CD4-positive, alpha-beta T cell treated with Interleukin-6 at 100 ng/mL for 8 hours (primary cell): ENCODE results near the gene OCRL.

Experiments used
- DNase-seq: peaks from one replicate; pipeline ENCODE4 v3.0.0-alpha.2; 2020; ENCODE audit warnings: mixed read lengths, low spot score

The OCRL gene

GRCh38 chrX:129540068-129540653 lies at the start of gene OCRL:
Gene OCRL, plus strand, starts transcription at chrX:129540259. Its CDS starts 181 bp downstream, at chrX:129540440.
- DNase-seq, result peak; percentile 29

GRCh38 chrX:129490330-129490729 lies 49.7 kb upstream of the OCRL start:
- no peak for DNase-seq

GRCh38 chrX:129493643-129494042 lies 46.4 kb upstream of the OCRL start:
- DNase-seq, result no peak

DNA sequence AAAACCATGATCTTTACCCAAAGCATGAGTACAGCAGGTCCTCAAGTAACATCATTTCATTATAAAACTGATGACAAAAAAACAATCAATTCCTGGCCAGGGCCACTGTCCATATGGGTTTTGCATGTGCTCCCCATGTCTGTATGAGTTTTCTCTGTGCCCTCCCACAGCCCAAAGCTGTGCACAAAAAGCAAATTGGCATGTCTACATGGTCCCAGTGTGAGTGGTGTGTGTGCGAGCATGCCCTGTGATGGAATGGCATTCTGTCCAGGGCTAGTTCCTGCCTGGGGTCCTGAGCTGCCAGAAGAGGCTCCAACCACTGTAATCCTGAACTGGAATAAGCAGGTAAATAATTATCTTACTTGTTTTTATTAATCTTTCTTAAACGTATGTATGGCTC lies 45.2 kb upstream of the OCRL start:
- no peak for DNase-seq

- no peak for DNase-seq
These were observed 44.2 kb upstream of the OCRL start for GRCh38 chrX:129495900-129496299.

- DNase-seq, result no peak
These were observed 43.4 kb upstream of the OCRL start for GRCh38 chrX:129496625-129497024.

- no peak for DNase-seq
These were observed 42.8 kb upstream of the OCRL start for GRCh38 chrX:129497146-129497843.

GRCh38 chrX:129510331-129510730 lies 29.7 kb upstream of the OCRL start:
- DNase-seq, result no peak

GRCh38 chrX:129511689-129512088 lies 28.4 kb upstream of the OCRL start:
- no peak for DNase-seq

DNA sequence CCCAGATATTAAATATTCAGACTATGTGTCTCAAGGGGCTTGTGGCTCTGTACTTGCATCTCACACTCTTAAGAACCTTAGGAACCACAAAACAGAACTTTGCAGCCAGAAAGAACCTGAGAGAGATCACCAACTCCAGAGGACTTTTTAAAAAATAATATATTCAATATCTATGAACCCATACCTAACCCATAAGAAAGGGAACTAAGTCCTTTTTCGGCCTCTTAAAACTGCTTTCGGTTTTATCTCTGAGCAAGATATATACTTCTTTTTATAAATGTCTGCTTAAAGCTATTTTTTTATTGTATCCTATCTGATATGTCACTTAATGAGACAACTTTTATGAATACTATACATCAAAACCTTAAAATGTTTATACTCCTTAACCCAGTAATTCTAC lies 27.6 kb upstream of the OCRL start:
- no peak for DNase-seq

DNA sequence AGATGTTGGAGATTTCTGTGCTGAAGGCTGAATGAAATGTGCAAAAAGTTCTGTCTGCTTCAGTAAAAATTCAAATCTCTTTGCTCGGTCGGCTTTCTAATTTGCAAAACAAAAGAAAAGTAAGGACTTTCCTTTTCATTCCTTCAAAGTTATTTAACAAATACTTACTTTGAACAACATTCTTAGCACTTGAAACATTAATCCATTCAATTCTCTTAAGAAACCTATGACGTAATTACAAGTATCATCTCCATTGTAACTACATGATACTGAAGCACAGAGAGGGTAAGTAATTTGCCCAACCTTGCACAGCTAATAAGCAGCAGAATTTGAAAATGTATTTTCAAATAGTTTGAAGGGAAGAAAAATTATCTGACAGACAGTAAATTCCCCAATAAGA lies 23.7 kb upstream of the OCRL start:
- DNase-seq, result no peak

DNA sequence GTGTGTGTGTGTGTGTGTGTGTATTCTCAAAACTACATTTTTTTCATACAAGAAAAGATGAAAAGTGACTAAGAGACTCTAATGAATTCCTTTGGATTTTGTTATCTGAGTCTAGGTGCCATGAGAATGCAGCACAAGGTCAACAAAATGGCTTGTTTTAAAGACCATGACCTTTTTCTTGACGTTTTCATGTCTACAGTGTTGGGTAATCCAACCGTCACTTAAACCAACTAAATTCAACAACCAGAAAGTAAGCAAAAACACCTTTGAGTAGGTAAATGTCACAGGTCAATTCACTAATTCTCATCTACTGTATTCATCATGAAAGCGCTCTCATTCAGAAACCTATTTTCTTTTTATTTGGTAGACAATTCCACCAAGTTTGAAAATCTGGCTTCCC lies 19.9 kb upstream of the OCRL start:
- DNase-seq, result no peak

- no peak for DNase-seq
These were observed 17.6 kb upstream of the OCRL start for GRCh38 chrX:129522184-129523078.

GRCh38 chrX:129523079-129523911 lies 16.8 kb upstream of the OCRL start, which contains the start of gene SMARCA1:
Gene SMARCA1, minus strand, starts transcription at chrX:129523490. Its CDS starts 120 bp downstream, at chrX:129523370.
- DNase-seq, result no peak

GRCh38 chrX:129524250-129524850 lies 15.7 kb upstream of the OCRL start:
- no peak for DNase-seq

GRCh38 chrX:129525162-129525561 lies 14.9 kb upstream of the OCRL start:
- DNase-seq, result no peak

GRCh38 chrX:129525896-129526295 lies 14.2 kb upstream of the OCRL start:
- DNase-seq, result no peak

DNA sequence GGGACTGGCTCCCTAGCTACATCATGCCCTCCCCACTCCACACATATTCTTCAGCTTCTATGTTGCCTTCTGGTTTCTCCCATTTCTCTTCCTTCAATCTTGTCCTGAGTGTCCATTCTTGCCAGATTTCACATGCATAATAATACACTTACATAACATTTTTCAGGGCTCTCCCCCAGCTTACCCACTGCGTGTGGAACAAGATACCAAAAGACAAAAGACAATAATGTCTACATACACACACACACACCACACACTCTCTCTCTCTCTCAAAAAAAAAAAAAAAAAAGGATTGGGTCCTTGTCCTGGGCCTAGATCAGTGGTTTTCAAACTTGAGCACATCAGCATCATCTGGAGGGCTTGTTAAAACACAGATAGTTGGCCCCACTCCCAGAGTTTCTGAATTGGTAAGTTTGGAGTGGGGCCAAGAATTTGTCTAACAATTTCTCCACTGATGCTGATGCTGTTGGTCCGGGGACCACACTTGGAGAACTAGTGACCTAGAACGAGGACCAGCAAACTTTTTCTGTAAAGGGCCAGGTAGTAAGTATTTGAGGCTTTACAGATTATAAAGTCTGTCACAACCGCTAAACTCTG lies 10.3 kb upstream of the OCRL start:
- DNase-seq, result no peak

GRCh38 chrX:129530410-129530809 lies 9.6 kb upstream of the OCRL start:
- DNase-seq, result no peak

GRCh38 chrX:129531132-129531531 lies 8.9 kb upstream of the OCRL start:
- DNase-seq, result no peak
